Measurements from ENCODE around the gene ITPRIP. TPM values are rescaled to one million over a fixed set of nuclear protein-coding genes. Genes with fewer than 3 reads are reported as not detected.

The ITPRIP gene
- total RNA-seq, 4 donors from 2014 or later: 18.1 to 31.5 (median 22.8) TPM

GRCh38 chr10:104259999-104260774, 78.1 kb downstream of the ITPRIP start:
- 57 to 58% methylated on average over 5 to 6 of the region's 6 CpGs for WGBS, 2 donors (ENCODE audit: low coverage in 1 of 2)
- Histone ChIP-seq H3K4me1 (peaks cover 9 to 77% (median 39%) of the 10 kb centered on the region in 3 donors), H3K9me3 (no peaks in the 10 kb centered on the region), H3K36me3 (peaks cover 4 to 72% of the 10 kb centered on the region in 2 donors), H3K27ac (peak overlapping the region; percentile 23 to 77 (median 76)), H3K27me3 (no peaks in the 10 kb centered on the region), H3K4me3 (no peak overlapping the region)
- no peak for TF ChIP-seq POLR2A (IDR thresholded peaks at IDR 0.05)
- TF ChIP-seq POLR2AphosphoS5 (IDR thresholded peaks at IDR 0.05): peak; percentile 43
- TF ChIP-seq, protein P1, sequence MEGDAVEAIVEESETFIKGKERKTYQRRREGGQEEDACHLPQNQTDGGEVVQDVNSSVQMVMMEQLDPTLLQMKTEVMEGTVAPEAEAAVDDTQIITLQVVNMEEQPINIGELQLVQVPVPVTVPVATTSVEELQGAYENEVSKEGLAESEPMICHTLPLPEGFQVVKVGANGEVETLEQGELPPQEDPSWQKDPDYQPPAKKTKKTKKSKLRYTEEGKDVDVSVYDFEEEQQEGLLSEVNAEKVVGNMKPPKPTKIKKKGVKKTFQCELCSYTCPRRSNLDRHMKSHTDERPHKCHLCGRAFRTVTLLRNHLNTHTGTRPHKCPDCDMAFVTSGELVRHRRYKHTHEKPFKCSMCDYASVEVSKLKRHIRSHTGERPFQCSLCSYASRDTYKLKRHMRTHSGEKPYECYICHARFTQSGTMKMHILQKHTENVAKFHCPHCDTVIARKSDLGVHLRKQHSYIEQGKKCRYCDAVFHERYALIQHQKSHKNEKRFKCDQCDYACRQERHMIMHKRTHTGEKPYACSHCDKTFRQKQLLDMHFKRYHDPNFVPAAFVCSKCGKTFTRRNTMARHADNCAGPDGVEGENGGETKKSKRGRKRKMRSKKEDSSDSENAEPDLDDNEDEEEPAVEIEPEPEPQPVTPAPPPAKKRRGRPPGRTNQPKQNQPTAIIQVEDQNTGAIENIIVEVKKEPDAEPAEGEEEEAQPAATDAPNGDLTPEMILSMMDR (IDR thresholded peaks at IDR 0.05): no peak
- no peak for TF ChIP-seq EP300 (IDR thresholded peaks at IDR 0.05)
- no peak for ATAC-seq

Small RNA genes within 50 kb of the gene (small RNA-seq; reads per million reads assigned to genes)
- 0 to 1.6 (median 0.06) reads per million in 4 donors for gene MIR4482

Other genes with a start within 250 kb of the ITPRIP start
- gene SFR1, start 216.3 kb downstream of the ITPRIP start, total RNA-seq: 10 to 100 TPM in 2 of 4 donors, 1 to 10 TPM in 2; 5.3 to 12.7 (median 9.8) TPM
- under 1 TPM in 3 of 4 donors, not detected in 1; 0.16 to 0.45 (median 0.40) TPM for gene CFAP43, start 106.1 kb downstream of the ITPRIP start, total RNA-seq
- 100 to 1,000 TPM; 124 to 153 (median 149) TPM for gene GSTO1, start 83.6 kb downstream of the ITPRIP start, total RNA-seq
- 1 to 10 TPM in 1 of 4 donors, under 1 TPM in 3; 0.15 to 1.3 (median 0.21) TPM for gene GSTO2, start 69.3 kb downstream of the ITPRIP start, total RNA-seq
- 1 to 10 TPM in 3 of 4 donors, under 1 TPM in 1; 0.27 to 1.6 (median 1.3) TPM for gene CFAP58, start 15.4 kb upstream of the ITPRIP start, total RNA-seq

Data from gastroesophageal sphincter (tissue), 4 donors.